NCI-H510A (cell line): ENCODE results near the gene CAMK1D.
"Not testable (repeated sequence)": the region's sequence is repeated elsewhere in the genome, so short reads cannot be mapped to it uniquely, and the experiment has no call there.

ENCODE experiments used
- DNase-seq: peaks from one replicate; lab custom pipeline; 2025; lab: John Stamatoyannopoulos, UW

Gene CAMK1D

DNA sequence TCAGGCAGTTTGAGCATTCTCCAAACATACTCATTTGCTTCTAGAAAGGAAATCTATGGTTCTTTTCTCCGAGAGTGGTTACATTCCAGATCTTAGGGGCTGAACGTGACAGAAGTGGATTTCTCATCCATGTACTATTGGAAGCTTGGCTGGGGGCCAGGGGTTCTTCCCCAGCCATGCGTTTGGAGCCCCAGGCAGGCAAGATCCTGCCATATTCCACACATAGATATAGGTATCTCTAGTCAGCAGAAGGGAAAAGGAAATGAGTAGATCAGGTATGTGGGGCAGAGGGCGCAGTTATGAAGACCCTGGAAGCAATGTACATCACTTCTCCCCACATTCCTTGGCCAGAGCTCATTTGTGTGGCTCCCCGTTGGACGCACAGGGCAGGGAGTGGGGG lies 352.3 kb downstream of the CAMK1D start:
- no peak for DNase-seq

GRCh38 chr10:12702215-12702770 lies 352.9 kb downstream of the CAMK1D start:
- DNase-seq: no peak

DNA sequence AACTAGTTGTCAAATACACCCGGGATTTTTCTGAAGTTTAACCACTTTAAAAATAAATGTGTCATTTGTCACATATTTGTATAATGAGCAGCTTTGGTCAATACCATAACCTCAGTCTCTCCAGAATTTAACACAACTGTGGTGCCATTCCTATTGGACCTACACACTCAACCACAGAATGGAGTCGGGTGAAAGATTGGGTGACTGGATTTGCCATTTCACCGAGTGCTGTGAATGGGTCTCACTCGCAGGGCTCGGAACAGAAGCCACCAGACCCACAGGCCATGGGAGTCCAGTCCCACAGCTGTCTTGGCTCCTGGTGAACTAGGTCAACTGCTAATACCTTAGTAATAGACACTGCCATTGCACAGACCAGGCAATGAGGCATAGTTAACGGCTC lies 353.8 kb downstream of the CAMK1D start:
- DNase-seq: no peak

GRCh38 chr10:12703813-12704212 lies 354.5 kb downstream of the CAMK1D start:
- no peak for DNase-seq

GRCh38 chr10:12704488-12704887 lies 355.1 kb downstream of the CAMK1D start:
- DNase-seq: no peak

DNA sequence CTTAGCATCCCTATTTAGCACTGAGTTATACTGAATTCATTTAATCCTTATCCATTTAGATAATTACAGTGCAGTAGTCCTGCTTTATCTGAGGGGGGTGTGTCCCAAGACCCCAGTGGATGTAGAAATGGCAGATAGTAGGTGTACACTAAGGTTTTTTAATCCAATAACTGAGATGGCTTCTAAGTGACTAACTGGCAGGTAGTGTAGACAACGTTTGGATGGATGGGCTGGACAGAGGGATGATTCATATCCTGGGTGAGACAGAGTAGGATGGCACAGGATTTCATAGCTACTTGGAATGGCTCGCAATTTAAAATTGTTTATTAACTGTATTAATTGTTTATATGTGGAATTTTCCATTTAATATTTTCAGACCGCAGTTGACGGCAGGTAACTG lies 356.6 kb downstream of the CAMK1D start:
- no peak for DNase-seq

DNA sequence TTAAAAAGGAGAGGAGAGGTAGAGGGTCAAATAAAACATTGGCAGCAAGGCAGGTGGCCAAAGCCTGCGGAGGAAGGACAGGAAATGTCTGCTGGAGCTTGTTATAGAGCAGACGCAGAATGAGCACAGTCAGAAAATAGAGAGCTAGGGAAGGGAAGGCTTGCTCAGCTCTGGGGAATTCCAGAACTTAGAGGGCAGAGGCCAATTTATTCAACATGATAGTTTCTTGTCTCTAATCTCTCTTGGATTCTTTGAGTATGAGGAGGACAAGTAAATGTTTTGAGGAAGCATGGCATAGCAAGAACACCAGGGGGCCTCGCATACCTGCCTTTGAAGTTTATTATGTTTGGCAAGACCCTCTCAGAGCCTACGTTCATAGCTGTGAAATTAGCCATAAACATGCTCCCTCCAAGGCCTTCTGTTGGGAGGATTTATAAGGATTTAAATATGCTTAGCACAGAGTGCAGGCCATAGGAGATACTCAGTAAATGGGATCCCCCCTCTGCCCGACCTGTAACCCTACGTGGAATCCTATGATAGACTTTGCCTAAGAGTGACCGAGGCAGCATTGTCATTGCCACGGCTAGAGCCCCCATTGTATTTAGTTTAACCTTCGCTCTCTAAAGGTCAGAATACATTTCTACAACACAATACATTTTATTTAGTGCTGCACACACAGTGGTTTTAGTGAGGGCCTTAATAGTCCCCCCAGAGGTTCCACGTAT lies 358.3 kb downstream of the CAMK1D start:
- no peak for DNase-seq

GRCh38 chr10:12709000-12709401 lies 359.7 kb downstream of the CAMK1D start:
- no peak for DNase-seq

DNA sequence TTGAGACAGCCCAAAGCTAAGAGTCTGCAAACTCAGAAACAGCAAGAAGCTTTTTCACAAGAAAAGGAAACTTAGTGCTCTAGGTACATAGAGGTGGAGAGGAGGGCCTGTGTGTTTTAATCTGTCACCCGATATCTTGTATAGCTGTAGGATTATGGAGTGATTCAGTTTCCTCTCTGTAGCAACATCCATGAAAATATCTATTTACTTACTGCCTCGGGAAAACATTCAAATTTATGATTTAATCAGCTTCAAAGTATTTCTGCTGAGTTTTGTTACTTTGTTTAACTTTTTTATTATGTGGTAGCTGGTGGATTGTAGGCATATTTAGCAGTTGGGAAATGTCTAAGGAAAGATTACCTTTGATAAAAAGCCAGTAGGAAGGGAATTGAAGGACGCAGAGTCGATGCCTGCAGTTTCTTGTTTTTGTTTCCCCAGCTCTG lies 360.2 kb downstream of the CAMK1D start:
- DNase-seq: no peak

GRCh38 chr10:12710157-12710556 lies 360.8 kb downstream of the CAMK1D start:
- DNase-seq: no peak

DNA sequence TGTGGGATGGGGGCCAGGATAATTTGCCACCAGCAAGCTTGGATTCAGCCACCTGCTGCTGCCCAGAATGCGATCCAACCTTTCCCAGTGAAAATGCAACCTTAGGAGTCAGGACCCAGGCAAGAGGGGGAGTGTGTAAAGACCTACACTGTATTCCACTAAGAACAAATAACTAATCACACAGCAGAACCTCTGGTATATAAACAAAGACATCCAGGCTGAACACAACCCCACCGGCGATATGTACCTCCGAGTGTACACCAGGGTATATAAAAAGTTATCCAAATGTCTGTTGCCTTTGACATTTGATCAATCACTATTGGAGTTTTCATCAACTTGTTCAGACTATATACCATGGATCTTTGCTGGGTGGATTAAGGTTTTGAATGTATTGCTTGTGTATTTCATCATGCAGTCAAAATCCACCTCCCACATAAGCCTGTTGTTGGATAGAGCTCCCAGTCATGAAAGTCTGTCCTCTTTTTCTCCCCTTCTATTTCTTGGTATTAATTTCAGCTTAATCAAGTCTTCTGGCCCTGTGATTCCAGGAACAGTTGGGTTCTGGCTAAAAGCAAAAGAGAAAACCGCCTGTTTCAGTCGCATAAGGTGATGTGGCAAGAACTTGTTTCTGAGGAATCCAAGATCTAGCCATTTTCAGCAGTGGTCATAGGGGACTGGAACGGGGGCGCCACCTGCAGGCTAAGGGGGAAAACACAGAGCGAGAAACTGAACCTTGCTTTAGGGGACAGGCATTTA lies 361.4 kb downstream of the CAMK1D start:
- DNase-seq: peak; percentile 35

- DNase-seq: no peak
These were observed 362.0 kb downstream of the CAMK1D start for GRCh38 chr10:12711350-12711708.

DNA sequence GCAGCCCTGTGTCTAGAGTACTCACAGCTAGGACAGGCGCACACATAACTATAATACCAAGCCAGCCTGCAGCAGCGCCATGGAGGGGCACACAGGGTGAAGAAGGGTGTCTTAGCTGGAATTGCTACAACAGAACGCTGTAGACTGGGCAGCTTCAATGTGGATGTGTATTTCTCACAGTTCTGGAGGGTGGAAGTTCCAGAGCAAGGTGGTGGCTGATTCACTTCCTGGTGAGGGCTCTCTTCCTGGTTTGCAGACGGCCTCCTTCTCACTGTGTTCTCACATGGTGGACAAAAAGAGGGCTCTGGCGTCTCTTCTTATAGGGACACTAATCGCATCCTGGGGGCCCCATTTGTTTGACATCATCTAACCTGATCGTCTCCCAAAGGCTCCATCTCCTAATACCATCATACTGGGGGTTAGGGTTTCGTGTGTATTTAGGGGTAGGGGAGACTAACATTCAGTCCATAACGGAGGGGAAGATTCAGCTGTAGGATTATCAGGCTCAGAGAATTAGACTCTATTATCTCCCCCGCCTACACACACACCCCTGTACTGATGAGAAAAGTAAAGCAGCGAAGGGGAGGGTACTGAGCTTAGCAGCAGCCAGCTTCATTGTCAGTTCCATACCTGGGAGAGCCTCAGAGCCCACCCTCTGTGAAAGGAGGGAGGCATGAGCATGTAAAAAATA lies 363.1 kb downstream of the CAMK1D start:
- no peak for DNase-seq

DNA sequence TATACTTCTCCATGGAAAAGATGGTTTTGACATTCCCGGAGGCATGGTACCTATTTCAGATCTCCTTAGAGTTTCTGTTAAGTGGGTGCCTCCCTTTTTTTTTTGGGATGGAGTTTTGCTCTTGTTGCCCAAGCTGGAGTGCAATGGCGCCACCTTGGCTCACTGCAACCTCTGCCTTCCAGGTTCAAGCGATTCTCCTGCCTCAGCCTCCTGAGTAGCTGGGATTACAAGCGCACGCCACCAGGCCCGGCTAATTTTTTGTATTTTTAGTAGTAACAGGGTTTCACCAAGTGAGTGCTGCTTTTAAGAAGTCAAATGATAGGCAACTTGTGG lies 363.6 kb downstream of the CAMK1D start:
- DNase-seq: not testable (repeated sequence)

- DNase-seq: no peak
These were observed 366.7 kb downstream of the CAMK1D start for GRCh38 chr10:12716042-12716441.

- DNase-seq: no peak
These were observed 368.8 kb downstream of the CAMK1D start for GRCh38 chr10:12717981-12718707.

DNA sequence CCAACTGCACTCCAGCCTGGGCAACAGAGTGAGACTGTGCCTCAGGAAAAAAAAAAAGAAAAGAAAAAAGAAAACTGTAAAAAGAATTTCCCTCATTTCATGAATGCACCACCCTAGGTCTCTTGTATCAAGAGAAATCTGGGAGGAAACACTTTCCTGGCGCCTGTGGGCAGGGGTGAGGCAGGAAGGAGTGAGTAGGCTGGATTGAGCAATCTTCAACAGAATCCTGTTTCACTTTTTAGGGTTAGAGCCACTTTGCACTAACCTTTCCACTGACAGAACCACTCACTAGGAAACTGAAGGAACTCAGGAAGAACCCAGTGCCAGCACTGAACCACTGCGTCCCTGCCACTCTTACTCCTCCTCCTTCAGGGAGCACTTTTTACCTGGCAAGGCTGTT lies 370.0 kb downstream of the CAMK1D start:
- DNase-seq: no peak

DNA sequence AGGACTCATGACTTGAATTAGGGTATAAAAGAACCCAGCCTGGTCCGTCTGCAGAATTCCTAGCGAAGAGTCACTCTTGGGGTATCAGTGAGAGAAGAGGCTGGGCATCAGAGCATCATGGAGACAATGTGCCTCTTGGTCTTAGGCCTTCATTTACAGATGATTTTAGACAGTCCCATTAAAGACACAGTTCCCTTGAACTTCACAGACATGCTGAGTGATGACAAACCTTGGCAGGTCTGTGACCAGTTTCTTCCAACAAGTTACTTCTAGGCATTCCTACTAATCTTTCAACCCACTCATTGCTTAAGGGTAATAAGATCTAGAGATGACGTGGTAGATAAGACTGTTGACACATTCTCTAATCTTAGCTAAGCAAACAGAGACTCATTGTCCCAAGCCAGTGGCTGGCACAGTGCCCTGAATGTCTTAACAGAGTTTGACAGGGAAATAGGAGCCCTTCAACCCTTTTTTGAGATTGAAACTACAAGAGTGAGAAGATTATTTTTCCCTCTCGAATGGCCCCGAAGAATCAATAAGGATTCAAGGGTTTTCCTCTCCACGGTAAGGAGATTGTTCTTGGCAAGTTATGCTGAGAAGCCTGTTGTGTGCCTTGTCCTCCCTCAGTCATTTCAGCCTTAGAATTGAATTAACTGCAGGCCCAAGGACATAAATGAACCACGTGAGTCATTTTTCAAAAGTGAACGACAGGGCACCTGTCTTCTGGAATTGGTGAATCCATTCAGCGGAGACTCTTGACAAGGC lies 371.1 kb downstream of the CAMK1D start:
- peak; percentile 30 for DNase-seq

GRCh38 chr10:12721334-12721733 lies 372.0 kb downstream of the CAMK1D start:
- DNase-seq: no peak

DNA sequence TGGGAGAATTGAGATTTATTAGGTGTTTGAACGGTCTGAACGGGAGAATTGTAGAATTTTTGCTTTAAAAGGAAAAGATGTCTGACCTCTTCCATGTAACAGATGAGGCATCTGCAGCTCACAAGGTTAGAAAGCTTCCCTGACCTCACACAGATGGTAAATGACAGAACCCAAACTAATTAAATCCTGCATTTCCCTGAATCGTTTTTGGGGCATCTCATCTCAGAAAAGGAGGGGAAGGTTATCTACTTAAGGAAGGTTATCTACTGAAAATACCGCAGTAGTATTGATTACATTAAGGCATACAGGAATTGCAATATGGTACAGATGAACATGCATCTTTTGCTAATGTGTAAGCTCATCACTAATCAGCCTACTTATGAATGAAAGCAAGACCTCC lies 373.9 kb downstream of the CAMK1D start:
- no peak for DNase-seq

- DNase-seq: no peak
These were observed 375.6 kb downstream of the CAMK1D start for GRCh38 chr10:12724807-12725579.
